Kidney epithelial cell (primary cell): ENCODE results near the gene FMN2. TPM values are rescaled to one million over a fixed set of nuclear protein-coding genes. Genes with fewer than 3 reads are reported as not detected.

Experiments used
- DNase-seq: peaks from one replicate; pipeline ENCODE4 v3.0.0-alpha.2; 2010; ENCODE audit warnings: low read depth
- H3K27me3 ChIP-seq: 2 replicates; pipeline ENCODE4 v1.6.0; 2011; ENCODE audit warnings: low read length; ENCODE audit not compliant: control insufficient read depth, insufficient read depth
- H3K36me3 ChIP-seq: 2 replicates; pipeline ENCODE4 v1.5.1; 2011; ENCODE audit warnings: low read length; ENCODE audit not compliant: control insufficient read depth, insufficient read depth
- H3K4me3 ChIP-seq: 2 replicates; pipeline ENCODE4 v1.5.1; 2011; ENCODE audit warnings: low read depth, mild to moderate bottlenecking, control low read depth, low read length
- total RNA-seq: library from RNA; depleted of rRNA; stranded (reverse); fragments of >200 nt; gene quantifications from 2 replicates; pipeline ENCODE4 v1.2.3, GENCODE V29; 2015
- TF ChIP-seq, protein P1 (sequence below): IDR thresholded peaks from 2 replicates; pipeline ENCODE4 v1.5.1; 2011; ENCODE audit warnings: mild to moderate bottlenecking, moderate library complexity, low read length, control low read depth, inconsistent platforms; ENCODE audit not compliant: insufficient read depth, poor library complexity, severe bottlenecking

FMN2 gene
- total RNA-seq, 1 donor from 2014 or later = 0.33 TPM

DNA sequence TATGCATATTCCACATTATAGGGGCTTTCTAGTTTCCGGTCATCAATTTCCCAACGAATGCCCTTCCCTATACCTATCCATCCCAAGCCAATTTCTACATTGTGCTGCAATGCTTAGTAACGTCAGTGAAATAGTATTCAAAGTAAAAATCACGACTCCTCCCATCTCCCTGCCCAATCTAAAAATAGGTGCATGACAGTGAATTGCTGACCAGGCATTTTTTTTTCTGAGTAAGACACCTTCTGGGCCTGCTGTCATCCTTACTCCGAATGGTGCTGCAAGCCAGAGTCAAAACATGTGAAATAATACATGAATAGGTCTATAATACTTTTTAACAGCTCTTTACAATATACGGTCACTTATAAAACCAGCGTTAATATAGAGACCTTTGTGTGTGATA lies 400.1 kb downstream of the FMN2 start:
- H3K4me3 ChIP-seq = no peak overlapping the region
- no peaks in the 10 kb centered on the region for H3K27me3 ChIP-seq
- DNase-seq = no peak
- no peaks in the 10 kb centered on the region for H3K36me3 ChIP-seq
- TF ChIP-seq, protein P1, sequence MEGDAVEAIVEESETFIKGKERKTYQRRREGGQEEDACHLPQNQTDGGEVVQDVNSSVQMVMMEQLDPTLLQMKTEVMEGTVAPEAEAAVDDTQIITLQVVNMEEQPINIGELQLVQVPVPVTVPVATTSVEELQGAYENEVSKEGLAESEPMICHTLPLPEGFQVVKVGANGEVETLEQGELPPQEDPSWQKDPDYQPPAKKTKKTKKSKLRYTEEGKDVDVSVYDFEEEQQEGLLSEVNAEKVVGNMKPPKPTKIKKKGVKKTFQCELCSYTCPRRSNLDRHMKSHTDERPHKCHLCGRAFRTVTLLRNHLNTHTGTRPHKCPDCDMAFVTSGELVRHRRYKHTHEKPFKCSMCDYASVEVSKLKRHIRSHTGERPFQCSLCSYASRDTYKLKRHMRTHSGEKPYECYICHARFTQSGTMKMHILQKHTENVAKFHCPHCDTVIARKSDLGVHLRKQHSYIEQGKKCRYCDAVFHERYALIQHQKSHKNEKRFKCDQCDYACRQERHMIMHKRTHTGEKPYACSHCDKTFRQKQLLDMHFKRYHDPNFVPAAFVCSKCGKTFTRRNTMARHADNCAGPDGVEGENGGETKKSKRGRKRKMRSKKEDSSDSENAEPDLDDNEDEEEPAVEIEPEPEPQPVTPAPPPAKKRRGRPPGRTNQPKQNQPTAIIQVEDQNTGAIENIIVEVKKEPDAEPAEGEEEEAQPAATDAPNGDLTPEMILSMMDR = no peak

DNA sequence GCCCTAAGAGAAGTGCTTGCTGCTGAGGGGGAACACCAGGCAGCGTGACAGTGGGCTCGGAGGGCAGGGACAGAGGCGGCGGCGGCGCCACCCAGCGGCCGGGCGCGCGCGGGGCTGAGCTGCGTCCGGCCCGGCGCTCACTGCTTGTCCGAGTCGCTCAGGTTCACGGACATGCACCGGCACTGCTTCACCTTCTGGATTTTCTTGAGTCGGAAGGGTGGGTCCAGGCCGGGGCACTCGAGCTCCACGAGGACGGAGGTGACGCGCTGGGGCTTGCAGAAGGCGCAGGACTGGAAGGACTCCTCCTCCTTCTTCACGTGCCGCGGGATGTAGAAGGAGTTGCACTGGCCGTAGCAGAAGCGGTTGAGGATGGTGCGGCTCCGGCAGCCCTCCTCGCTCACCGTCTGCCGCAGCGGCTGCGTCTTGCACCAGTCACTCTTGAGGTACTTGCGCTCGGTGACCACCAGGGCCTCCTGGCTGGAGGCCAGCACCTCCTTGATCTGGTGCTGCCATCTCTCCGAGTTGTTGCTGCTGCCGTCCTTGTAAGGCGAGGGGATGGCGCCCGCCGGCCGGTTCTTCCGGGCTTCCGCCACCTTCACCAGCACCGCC lies 401.3 kb downstream of the FMN2 start:
- Histone ChIP-seq H3K36me3 (no peaks in the 10 kb centered on the region), H3K27me3 (no peaks in the 10 kb centered on the region), H3K4me3 (peak overlapping the region; percentile 30)
- no peak for DNase-seq
- TF ChIP-seq, protein P1 = peak; percentile 31

DNA sequence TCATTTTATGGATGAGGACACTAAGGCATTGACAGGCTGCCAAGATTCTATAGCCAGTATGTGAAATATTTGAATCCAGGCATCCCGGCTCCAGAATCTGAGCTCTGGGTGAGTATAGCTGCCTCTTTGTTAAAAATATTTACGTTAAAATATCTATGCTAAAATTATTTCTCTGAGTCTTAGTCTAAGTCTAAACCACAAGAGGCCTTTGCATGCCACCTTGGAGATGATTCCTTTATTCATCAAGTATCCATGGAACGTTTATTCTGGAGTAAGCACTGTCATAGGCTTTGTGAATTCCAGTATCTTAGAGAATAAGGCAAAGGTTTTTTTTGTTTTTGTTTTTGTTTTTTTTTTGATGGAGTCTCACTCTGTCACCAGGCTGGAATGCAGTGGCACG lies 403.9 kb downstream of the FMN2 start:
- TF ChIP-seq, protein P1 = no peak
- Histone ChIP-seq H3K4me3 (no peak overlapping the region), H3K36me3 (no peaks in the 10 kb centered on the region), H3K27me3 (no peaks in the 10 kb centered on the region)
- no peak for DNase-seq

DNA sequence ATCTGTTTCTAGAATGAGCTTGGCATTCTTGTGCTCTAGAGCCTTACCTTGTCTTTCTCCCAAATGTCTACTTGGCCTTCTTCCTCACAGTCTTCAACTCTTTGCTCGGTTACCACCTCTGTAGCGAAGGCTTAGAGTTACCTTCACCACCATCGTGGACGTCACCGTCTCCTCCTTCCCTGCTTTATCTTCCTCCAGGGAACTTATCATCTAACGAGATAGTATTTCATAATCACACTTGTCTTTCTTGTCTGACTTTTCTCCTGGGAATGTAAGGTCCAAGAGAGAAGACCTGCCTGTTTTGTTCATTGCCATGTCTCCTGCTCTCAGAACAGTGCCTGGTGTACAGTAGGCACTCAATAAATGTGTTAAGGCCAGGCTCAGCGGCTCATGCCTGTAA lies 404.7 kb downstream of the FMN2 start:
- DNase-seq = no peak
- no peaks in the 10 kb centered on the region for H3K27me3 ChIP-seq
- H3K36me3 ChIP-seq = no peaks in the 10 kb centered on the region
- H3K4me3 ChIP-seq = no peak overlapping the region
- TF ChIP-seq, protein P1 = no peak

GRCh38 chr1:240496941-240497340 lies 405.3 kb downstream of the FMN2 start:
- H3K27me3 ChIP-seq = no peaks in the 10 kb centered on the region
- no peak overlapping the region for H3K4me3 ChIP-seq
- TF ChIP-seq, protein P1 = no peak
- H3K36me3 ChIP-seq = no peaks in the 10 kb centered on the region
- no peak for DNase-seq

GRCh38 chr1:240497908-240498307 lies 406.2 kb downstream of the FMN2 start:
- no peaks in the 10 kb centered on the region for H3K27me3 ChIP-seq
- TF ChIP-seq, protein P1 = no peak
- no peak for DNase-seq
- H3K36me3 ChIP-seq = no peaks in the 10 kb centered on the region
- no peak overlapping the region for H3K4me3 ChIP-seq
